Measurements from ENCODE around the gene HES7.

The HES7 gene

DNA sequence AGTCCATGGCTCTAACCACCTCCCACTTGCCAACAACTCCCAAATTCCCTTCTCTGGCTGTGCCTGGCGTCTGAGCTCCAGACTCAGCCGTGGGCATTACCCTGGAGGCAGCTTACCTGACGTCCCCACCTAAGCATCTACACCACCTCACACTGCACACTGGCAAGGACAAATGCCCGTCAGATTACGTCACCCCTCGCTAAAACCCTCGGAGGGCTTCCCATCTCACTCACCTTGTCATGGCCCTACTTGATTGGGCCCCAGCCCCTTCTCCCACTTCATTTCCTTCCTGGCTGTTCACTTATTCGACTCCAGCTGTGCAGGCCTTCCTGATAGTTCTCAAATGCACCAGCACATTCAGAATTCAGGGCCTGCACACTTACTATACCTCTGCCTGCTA is 19.0 kb downstream of the HES7 start:
- no peaks in the 10 kb centered on the region for H3K27me3 ChIP-seq (ENCODE audit: low read depth, low read length)
- no peak overlapping the region for H3K9ac ChIP-seq (ENCODE audit: low read length)
- H3K79me2 ChIP-seq (ENCODE audit: low read length), result no peaks in the 10 kb centered on the region
- H3K4me3 ChIP-seq (ENCODE audit: low read length), result no peak overlapping the region
- H2AFZ ChIP-seq (ENCODE audit: low read depth, low read length), result no peak overlapping the region
- H4K20me1 ChIP-seq (ENCODE audit: insufficient read depth, low read length), result no peaks in the 10 kb centered on the region
- no peaks in the 10 kb centered on the region for H3K4me1 ChIP-seq (ENCODE audit: low read length)
- no peak overlapping the region for H3K4me2 ChIP-seq (ENCODE audit: low read length)
- TF ChIP-seq, protein P1, sequence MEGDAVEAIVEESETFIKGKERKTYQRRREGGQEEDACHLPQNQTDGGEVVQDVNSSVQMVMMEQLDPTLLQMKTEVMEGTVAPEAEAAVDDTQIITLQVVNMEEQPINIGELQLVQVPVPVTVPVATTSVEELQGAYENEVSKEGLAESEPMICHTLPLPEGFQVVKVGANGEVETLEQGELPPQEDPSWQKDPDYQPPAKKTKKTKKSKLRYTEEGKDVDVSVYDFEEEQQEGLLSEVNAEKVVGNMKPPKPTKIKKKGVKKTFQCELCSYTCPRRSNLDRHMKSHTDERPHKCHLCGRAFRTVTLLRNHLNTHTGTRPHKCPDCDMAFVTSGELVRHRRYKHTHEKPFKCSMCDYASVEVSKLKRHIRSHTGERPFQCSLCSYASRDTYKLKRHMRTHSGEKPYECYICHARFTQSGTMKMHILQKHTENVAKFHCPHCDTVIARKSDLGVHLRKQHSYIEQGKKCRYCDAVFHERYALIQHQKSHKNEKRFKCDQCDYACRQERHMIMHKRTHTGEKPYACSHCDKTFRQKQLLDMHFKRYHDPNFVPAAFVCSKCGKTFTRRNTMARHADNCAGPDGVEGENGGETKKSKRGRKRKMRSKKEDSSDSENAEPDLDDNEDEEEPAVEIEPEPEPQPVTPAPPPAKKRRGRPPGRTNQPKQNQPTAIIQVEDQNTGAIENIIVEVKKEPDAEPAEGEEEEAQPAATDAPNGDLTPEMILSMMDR (IDR thresholded peaks at IDR 0.05; ENCODE audit: low read depth, low read length), result no peak
- TF ChIP-seq EZH2phosphoT487 (IDR thresholded peaks at IDR 0.05; ENCODE audit: low read depth), result no peak
- H3K36me3 ChIP-seq (replicated peaks; ENCODE audit: low read depth, low read length), result no peaks in the 10 kb centered on the region
- H3K27ac ChIP-seq (ENCODE audit: low read length), result no peak overlapping the region
- H3K9me3 ChIP-seq (ENCODE audit: insufficient read depth, low read length), result no peaks in the 10 kb centered on the region

DNA sequence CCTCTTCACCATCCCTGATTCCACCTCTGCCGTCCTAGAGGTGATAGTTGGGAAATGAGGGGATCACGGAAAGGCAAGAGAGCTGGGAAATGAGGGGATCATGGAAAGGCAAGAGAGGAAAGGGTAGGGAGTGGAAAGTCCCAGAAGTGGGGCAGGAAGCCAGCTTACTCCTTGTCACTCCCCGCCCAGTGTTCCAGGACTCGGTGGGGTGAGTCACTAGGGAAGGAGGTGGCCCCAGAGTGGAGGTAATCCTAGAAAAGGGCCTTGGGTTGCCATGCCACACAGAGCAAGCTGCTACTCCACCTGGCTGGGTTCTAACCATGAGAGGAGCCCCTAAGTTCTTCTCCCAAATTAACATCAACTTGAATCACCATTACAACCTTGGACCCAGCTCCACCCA is 20.4 kb downstream of the HES7 start:
- Histone ChIP-seq H3K4me3 (ENCODE audit: low read length) (no peak overlapping the region), H3K27ac (ENCODE audit: low read length) (no peak overlapping the region), H3K27me3 (ENCODE audit: low read depth, low read length) (no peaks in the 10 kb centered on the region), H3K9ac (ENCODE audit: low read length) (no peak overlapping the region), H4K20me1 (ENCODE audit: insufficient read depth, low read length) (no peaks in the 10 kb centered on the region), H3K4me2 (ENCODE audit: low read length) (no peak overlapping the region), H2AFZ (ENCODE audit: low read depth, low read length) (no peak overlapping the region), H3K36me3 (replicated peaks; ENCODE audit: low read depth, low read length) (no peaks in the 10 kb centered on the region), H3K4me1 (ENCODE audit: low read length) (no peaks in the 10 kb centered on the region), H3K9me3 (ENCODE audit: insufficient read depth, low read length) (no peaks in the 10 kb centered on the region), H3K79me2 (ENCODE audit: low read length) (no peaks in the 10 kb centered on the region)
- TF ChIP-seq, protein P1 (IDR thresholded peaks at IDR 0.05; ENCODE audit: low read depth, low read length), result no peak
- TF ChIP-seq EZH2phosphoT487 (IDR thresholded peaks at IDR 0.05; ENCODE audit: low read depth), result no peak

DNA sequence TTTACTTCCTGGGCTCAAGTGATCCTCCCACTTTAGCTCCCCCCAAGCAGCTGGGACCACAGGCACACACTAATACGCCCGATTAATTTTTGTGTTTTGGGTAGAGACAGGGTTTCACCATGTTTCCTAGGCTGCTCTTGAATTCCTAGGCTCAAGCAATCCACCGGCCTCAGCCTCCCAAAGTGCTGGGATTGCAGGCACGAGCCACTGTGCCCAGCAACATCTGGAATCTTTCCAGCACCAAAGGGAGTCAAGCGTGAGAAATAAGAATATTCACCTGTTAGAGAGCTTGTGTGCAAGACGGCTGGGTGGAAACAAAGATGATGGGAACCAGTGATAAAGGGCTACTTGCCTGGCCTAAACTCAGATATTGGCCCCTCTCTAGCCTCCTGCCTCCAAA is 22.2 kb downstream of the HES7 start:
- Histone ChIP-seq H3K4me1 (ENCODE audit: low read length) (no peaks in the 10 kb centered on the region), H3K79me2 (ENCODE audit: low read length) (no peaks in the 10 kb centered on the region), H3K27ac (ENCODE audit: low read length) (no peak overlapping the region), H3K27me3 (ENCODE audit: low read depth, low read length) (no peaks in the 10 kb centered on the region), H3K9me3 (ENCODE audit: insufficient read depth, low read length) (no peaks in the 10 kb centered on the region), H3K4me2 (ENCODE audit: low read length) (no peak overlapping the region), H3K9ac (ENCODE audit: low read length) (no peak overlapping the region), H3K36me3 (replicated peaks; ENCODE audit: low read depth, low read length) (no peaks in the 10 kb centered on the region), H3K4me3 (ENCODE audit: low read length) (no peak overlapping the region), H2AFZ (ENCODE audit: low read depth, low read length) (no peak overlapping the region), H4K20me1 (ENCODE audit: insufficient read depth, low read length) (no peaks in the 10 kb centered on the region)
- TF ChIP-seq, protein P1 (IDR thresholded peaks at IDR 0.05; ENCODE audit: low read depth, low read length), result no peak
- TF ChIP-seq EZH2phosphoT487 (IDR thresholded peaks at IDR 0.05; ENCODE audit: low read depth), result no peak

DNA sequence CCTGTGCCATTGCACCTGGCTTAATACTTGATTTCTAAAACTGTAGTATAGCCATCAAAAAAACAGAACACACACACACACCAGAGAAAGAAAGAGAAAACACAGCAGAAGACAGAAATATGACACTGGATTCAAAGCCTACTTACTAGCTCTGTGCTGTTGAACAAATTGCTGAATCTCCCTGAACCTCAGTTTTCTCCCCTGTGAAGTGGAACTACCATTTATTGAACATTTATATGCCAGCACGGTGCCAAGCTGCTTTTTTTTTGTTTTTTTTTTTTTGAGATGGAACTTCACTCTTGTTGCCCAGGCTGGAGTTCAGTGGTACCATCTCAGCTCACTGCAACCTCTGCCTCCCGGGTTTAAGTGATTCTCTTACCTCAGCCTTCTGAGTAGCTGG is 23.1 kb downstream of the HES7 start:
- H2AFZ ChIP-seq (ENCODE audit: low read depth, low read length), result no peak overlapping the region
- H3K79me2 ChIP-seq (ENCODE audit: low read length), result no peaks in the 10 kb centered on the region
- H3K36me3 ChIP-seq (replicated peaks; ENCODE audit: low read depth, low read length), result no peaks in the 10 kb centered on the region
- no peak overlapping the region for H3K9ac ChIP-seq (ENCODE audit: low read length)
- H3K27me3 ChIP-seq (ENCODE audit: low read depth, low read length), result no peaks in the 10 kb centered on the region
- no peaks in the 10 kb centered on the region for H3K9me3 ChIP-seq (ENCODE audit: insufficient read depth, low read length)
- H4K20me1 ChIP-seq (ENCODE audit: insufficient read depth, low read length), result no peaks in the 10 kb centered on the region
- TF ChIP-seq, protein P1 (IDR thresholded peaks at IDR 0.05; ENCODE audit: low read depth, low read length), result no peak
- no peak for TF ChIP-seq EZH2phosphoT487 (IDR thresholded peaks at IDR 0.05; ENCODE audit: low read depth)
- H3K27ac ChIP-seq (ENCODE audit: low read length), result no peak overlapping the region
- no peak overlapping the region for H3K4me3 ChIP-seq (ENCODE audit: low read length)
- H3K4me1 ChIP-seq (ENCODE audit: low read length), result no peaks in the 10 kb centered on the region
- no peak overlapping the region for H3K4me2 ChIP-seq (ENCODE audit: low read length)
